GM18861 (cell line): ENCODE measurements around the gene CCDC40.

Experiments used
- ATAC-seq: cut with Tn5 transposase; IDR thresholded peaks from one replicate; pipeline ENCODE4 v1.9.1; 2021; ENCODE audit not compliant: unreplicated experiment

Gene CCDC40

DNA sequence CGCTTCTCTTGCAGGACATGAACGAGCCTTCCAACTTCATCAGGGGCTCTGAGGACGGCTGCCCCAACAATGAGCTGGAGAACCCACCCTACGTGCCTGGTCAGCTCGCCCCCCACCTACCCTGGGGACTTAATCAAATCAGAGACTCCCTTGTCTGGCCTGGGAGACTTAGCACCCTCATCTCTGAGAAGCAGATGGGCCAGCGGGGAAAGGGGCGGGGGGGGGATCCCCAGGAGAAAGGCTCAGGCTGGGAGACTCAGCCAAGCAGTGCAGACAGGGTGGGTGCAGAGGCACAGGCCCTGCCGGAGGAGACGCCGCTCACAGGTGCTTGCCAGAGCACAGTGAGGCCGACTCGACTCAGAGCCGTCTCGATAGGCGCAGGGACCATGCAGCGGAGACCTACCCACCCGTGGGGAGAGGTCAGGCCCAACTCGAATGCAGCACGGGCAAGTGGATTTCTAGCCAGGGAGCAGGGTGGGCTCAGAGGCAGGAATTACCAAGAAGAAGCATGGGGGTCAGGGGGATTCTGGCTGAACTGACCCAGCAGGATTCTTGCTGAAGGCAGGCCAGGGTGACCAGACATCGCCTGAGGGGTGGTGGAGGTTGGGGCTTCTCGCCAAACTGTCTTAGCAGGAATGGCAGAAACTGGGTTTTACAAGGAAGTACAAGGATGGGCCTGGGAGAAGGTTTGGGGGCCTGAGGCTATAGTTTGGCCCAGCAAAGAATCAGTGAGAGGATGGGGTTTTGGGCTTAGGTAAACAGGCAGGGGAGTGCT is 74.7 kb downstream of the CCDC40 start:
- ATAC-seq: no peak

DNA sequence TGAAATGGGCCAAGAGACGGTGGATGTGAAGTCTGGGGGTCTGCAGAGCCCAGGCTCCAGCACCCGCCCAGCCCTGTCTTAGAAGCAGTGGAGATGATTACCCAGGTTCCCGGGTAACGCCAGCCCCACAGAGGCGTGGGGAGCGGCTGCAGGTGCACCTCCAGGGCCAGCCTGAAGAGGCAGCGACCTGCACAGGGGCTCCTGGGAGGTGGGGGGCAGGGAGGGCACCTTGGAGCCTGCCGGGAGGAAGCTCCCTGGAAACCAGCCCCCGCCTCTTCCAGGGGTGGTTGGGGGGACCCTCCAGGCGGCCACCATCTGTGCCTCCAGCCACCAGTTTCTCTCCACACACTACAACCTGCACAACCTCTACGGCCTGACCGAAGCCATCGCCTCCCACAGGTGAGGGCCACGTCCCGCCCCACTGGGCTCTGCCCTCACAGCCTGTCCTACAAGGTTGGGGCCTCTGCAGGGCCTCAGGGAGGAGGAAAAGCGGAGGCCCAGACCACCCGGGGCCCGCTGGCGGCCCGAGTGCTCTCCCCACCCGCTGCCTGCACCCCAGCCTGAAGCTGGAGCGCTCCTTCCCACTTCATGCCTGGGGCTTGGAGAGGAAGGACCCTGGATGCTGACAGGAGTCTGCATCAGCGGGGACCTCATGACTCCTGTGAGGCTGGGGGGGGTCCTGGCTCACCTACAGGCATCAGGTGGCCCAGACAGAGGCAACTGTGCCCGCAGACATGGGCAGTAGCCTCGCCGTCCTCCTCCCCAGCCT is 75.4 kb downstream of the CCDC40 start:
- ATAC-seq: no peak

- no peak for ATAC-seq
Measured at GRCh38 chr17:80112471-80113032, 76.1 kb downstream of the CCDC40 start.

- ATAC-seq: no peak
Measured at GRCh38 chr17:80113033-80113484, 76.6 kb downstream of the CCDC40 start.

- no peak for ATAC-seq
Measured at GRCh38 chr17:80114758-80115157, 78.3 kb downstream of the CCDC40 start.

DNA sequence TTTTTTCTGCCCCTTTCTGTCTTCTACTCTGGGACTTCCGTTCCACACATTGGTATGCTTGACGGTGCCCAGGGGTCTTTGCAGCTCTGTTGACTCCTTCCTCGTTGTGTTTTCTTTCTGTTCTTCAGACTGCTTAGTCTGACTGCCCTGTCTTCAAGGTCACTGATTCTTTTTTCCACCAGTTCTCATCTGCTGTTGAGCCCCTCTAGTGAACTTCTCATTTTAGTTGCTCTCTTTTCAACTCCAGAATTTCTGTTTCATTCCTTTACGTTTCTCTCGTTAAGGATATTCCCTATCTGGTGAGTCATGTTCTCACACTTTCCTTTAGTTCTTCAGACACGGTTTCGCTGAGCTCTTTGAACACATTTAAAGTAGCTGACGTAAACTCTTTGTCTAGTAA is 78.7 kb downstream of the CCDC40 start:
- ATAC-seq: no peak

DNA sequence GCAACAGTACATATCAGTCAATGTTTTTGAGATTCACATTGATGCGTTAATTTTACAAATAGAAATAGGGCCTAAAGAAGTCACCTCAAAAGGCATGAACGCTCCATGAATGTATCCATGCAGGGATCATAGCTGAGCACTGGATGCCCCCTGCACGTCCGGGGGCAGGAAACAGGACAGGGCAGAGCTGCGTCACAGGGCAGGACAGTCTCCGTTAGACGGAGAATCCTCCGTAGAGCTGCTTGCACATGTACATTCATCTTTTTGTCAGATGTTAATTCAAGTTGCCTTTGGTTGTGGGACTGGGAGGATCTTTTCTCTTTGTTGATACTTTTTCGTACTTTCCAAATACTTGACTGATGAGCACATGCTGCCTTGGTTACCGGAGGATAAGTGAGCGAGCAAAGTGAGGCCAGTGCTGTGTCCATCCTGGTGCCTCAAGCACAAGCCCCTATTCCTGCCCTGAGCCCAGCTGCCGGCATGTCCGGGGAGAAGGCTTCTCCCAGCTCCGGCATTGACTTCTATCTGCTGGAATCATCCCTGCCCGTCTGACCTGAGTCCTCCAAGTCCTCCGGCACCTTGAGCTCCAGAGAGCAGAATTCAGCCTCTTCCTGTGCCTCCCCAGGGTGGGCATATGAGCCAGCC is 80.0 kb downstream of the CCDC40 start:
- no peak for ATAC-seq

DNA sequence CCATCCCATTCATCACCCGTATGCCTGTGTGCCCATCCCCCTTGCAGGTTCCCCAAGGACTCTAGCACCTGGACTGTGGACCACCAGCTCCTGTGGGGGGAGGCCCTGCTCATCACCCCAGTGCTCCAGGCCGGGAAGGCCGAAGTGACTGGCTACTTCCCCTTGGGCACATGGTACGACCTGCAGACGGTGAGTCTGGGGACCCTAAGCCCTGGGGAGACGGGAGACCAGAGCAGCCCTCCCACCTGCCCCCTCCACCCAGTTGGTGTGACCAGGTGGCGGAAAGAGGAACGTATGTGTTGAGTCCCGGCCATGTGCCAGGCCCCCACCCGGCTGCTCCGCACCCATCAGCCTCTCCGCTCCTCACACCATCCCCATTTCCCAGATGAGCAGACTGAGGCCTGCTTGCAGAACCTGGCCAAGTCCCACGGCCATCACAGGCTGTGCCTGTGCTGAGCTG is 80.5 kb downstream of the CCDC40 start:
- no peak for ATAC-seq

DNA sequence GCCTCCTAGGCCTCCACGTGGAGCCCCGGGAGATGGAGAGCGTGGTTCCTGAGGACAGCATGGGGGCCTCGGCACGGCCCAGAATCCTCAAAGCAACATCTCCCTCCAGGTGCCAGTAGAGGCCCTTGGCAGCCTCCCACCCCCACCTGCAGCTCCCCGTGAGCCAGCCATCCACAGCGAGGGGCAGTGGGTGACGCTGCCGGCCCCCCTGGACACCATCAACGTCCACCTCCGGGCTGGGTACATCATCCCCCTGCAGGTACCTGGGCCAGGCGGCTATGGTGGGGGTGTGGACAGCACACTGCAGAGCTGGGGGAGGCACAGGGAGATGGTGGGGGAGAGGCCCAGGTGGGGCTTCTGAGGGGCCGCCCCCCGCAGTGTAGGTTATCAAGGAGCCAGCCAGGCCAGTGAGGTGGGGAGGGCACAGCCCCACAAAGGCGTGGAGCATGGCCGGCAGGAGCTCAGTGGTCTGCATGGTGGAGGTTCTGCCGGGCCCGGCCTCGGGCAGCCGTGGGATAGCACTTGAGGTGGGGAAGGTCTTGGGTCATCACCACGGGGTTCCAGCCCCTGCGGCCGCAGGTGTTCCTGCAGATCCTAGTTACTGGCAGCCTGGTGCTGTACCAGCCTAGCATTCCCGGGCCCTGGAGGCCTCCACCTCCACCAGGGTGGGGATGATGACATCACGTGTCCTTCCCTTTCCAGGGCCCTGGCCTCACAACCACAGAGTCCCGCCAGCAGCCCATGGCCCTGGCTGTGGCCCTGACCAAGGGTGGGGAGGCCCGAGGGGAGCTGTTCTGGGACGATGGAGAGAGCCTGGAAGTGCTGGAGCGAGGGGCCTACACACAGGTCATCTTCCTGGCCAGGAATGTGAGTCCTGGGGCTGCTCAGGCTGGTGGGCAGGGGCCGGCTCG is 81.3 kb downstream of the CCDC40 start:
- no peak for ATAC-seq

GRCh38 chr17:80118601-80119270 is 82.3 kb downstream of the CCDC40 start:
- no peak for ATAC-seq

- no peak for ATAC-seq
Measured at GRCh38 chr17:80119271-80119791, 82.9 kb downstream of the CCDC40 start.

DNA sequence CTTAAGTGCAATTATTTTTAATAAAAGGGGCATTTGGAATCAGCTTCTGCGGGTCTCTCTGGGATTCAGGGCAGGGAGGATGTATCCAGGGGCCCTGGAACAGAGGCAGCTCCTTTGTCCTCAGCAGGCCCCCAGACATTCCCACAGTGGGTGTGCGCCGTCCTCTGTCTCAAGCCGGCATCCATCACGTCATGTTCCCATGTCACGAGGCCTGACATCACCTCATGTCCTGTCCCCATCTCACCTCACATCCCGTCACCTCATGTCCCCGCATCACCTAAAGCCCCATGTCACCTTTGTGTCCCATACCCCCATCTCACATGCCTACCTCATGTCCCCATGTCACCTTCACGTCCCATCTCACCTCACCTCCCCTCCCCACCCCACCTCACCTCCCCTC is 83.4 kb downstream of the CCDC40 start:
- ATAC-seq: no peak

GRCh38 chr17:80122026-80122575 is 85.7 kb downstream of the CCDC40 start:
- ATAC-seq: no peak

GRCh38 chr17:80122926-80123505 is 86.6 kb downstream of the CCDC40 start:
- ATAC-seq: no peak

DNA sequence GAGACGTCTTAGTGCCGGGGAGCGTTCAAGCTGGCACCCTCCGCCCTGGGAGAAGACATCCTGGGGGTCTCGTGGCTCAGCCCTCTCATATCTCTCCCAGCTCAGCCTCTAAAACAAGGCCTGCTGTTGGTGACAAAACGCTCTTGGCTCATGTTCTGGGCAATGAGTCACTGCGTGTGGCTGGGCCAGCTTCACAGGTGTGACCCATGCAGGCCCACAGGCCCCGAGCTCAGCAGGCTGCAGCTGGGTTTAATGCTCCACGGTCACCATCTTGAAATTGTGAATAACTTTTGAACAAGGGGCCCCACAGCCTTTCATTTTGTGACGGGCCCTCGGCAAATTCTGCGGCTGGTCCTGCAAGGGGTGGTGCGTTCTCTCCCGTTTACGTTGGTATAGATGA is 87.3 kb downstream of the CCDC40 start:
- ATAC-seq: no peak

GRCh38 chr17:80124351-80124981 is 88.0 kb downstream of the CCDC40 start:
- ATAC-seq: no peak

GRCh38 chr17:80125656-80126448 is 89.4 kb downstream of the CCDC40 start:
- ATAC-seq: no peak

DNA sequence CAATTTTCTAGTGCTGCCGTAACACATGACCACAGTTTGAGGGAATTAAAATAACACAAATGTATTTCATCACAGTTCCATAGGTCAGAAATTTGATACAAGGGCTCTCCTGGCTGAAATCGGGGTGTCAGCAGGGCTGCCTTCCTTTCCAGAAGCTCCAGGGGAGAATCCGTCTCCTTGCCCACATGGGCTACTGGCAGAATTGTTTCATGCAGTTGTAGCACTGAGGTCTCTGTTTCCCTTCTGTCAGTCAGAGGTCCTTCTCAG is 89.9 kb downstream of the CCDC40 start:
- ATAC-seq: no peak
